Gastroesophageal sphincter (tissue), 4 donors: ENCODE results near the gene CHIT1. TPM values are rescaled to one million over a fixed set of nuclear protein-coding genes. Genes with fewer than 3 reads are reported as not detected.
A peak's percentile ranks its signal among the peaks of the same experiment; 100 is the strongest.

Source experiments
- ATAC-seq: fragments of 150-250 bp; one replicate; pipeline ENCODE4 v1.9.1; 2016; ENCODE audit warnings: mild to moderate bottlenecking, moderate library complexity
- H3K27ac ChIP-seq, 4 donors: fragments of 200-600 bp; sonication (generic) in 3 of 4; 1 replicate in 3 of 4; 2 replicates in 1 of 4; pipeline ENCODE4 v1.5.1; 2016 to 2019
- H3K27me3 ChIP-seq: fragments of 200-600 bp; sonication (generic); one replicate; pipeline ENCODE4 v1.5.1; 2019
- H3K36me3 ChIP-seq, 2 donors: fragments of 200-600 bp; sonication (generic); one replicate each; pipeline ENCODE4 v1.5.1; 2019; ENCODE audit warnings: control low read depth in 1 of 2
- H3K4me1 ChIP-seq, 3 donors: fragments of 200-600 bp; sonication (generic); 1 replicate in 2 of 3; 2 replicates in 1 of 3; pipeline ENCODE4 v1.5.1; 2016 to 2019; ENCODE audit warnings: control low read depth in 2 of 3
- H3K4me3 ChIP-seq, 2 donors: fragments of 200-600 bp; sonication (generic); one replicate each; pipeline ENCODE4 v1.5.1; 2019; ENCODE audit warnings: mild to moderate bottlenecking in 1 of 2, moderate library complexity in 1 of 2
- H3K9me3 ChIP-seq, 3 donors: fragments of 200-600 bp; sonication (generic); one replicate each; pipeline ENCODE4 v1.5.1; 2017 to 2019; ENCODE audit warnings: control low read depth in 2 of 3
- EP300 ChIP-seq: sonication (generic); formaldehyde crosslinking; IDR thresholded peaks from one replicate; pipeline ENCODE4 v1.6.1; 2017; ENCODE audit warnings: antibody characterized with exemption, mild to moderate bottlenecking
- POLR2A ChIP-seq, 2 donors: fragments of 450-650 bp; IDR thresholded peaks; one replicate each; pipeline ENCODE4 v1.6.1; 2017; ENCODE audit warnings: antibody characterized with exemption in 2 of 2, mild to moderate bottlenecking in 2 of 2, moderate library complexity in 1 of 2
- POLR2AphosphoS5 ChIP-seq: sonication (generic); formaldehyde crosslinking; IDR thresholded peaks from one replicate; pipeline ENCODE4 v1.6.1; 2017; ENCODE audit warnings: antibody characterized with exemption
- WGBS, 2 donors: methylation state at CpG; one replicate each; pipeline ENCODE4 v1.1.5; 2018; ENCODE audit warnings: low coverage in 1 of 2; 5-methylcytosine and 5-hydroxymethylcytosine counted together
- total RNA-seq, 4 donors: library from RNA; depleted of rRNA; stranded (reverse); fragments of >200 nt; gene quantifications; one replicate each; pipeline ENCODE4 v1.1.0, GENCODE V29; 2016
- TF ChIP-seq, protein P1 (sequence below), 4 experiments: fragments of 200-600 bp in 2 of 4; fragments of 450-650 bp in 2 of 4; sonication (generic) in 1 of 4; IDR thresholded peaks; one replicate each; pipeline ENCODE4 v1.5.1; 2017 to 2019; ENCODE audit warnings: antibody characterized with exemption in 4 of 4, mild to moderate bottlenecking in 2 of 4, moderate library complexity in 2 of 4

CHIT1 gene
- total RNA-seq, 4 donors from 2014 or later, result 0.13 to 0.16 TPM; not detected in 2

DNA sequence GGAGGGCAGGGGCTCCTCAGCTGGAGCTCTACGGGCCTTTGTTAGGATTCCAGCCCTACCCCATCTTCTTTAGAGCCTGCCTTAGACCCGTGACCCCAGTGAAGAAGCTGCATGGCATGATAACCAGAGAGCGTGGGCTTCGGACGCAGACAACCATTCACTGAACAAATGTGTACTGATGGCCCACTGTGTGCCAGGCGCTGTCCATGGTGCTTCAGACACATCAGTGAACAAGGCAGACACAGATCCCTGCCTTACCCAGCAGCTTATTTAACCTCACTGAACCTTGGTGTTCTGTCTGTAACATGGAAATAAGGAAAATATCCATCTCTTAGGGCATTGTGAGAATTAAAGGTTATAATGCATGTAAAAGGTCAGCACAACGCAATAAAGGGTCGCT is 9.5 kb downstream of the CHIT1 start:
- 76 to 94% methylated on average over 2 to 5 of the region's 8 CpGs for WGBS, 2 donors
- no peak for TF ChIP-seq POLR2A (IDR thresholded peaks at IDR 0.05)
- Histone ChIP-seq H3K4me3 (no peak overlapping the region), H3K27me3 (peaks cover 34% of the 10 kb centered on the region), H3K9me3 (no peaks in the 10 kb centered on the region), H3K36me3 (no peaks in the 10 kb centered on the region), H3K4me1 (peaks cover 0 to 6% (median 0%) of the 10 kb centered on the region in 3 donors), H3K27ac (no peak overlapping the region)
- ATAC-seq, result no peak

DNA sequence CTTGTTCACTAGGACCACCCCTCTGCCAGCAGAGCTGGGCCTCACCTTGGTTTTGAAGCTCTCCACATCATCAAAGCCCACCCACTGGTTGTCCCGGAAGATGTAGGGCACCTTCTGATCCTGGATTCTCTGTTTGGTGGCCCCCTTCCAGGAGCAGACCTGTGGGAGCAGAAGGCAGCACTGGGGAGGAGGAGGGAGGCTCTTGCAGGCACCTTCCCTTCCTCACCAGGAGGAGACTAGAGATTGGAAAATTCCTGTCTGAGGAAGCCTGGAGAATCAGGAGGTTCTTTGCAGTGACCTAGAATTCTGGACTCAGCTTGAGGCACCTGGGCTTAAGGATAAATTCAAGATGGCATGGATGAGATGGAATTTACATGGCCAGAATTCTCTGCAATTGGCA is 10.3 kb downstream of the CHIT1 start:
- WGBS, 2 donors, result 80% methylated on average over 1 of the region's 1 CpG; no CpG with 5 or more reads in 1 of the 2 donors
- peaks cover 30% of the 10 kb centered on the region for H3K27me3 ChIP-seq
- H3K4me3 ChIP-seq, result no peak overlapping the region
- TF ChIP-seq EP300, result no peak
- TF ChIP-seq POLR2A (IDR thresholded peaks at IDR 0.05), result no peak
- TF ChIP-seq, protein P1, sequence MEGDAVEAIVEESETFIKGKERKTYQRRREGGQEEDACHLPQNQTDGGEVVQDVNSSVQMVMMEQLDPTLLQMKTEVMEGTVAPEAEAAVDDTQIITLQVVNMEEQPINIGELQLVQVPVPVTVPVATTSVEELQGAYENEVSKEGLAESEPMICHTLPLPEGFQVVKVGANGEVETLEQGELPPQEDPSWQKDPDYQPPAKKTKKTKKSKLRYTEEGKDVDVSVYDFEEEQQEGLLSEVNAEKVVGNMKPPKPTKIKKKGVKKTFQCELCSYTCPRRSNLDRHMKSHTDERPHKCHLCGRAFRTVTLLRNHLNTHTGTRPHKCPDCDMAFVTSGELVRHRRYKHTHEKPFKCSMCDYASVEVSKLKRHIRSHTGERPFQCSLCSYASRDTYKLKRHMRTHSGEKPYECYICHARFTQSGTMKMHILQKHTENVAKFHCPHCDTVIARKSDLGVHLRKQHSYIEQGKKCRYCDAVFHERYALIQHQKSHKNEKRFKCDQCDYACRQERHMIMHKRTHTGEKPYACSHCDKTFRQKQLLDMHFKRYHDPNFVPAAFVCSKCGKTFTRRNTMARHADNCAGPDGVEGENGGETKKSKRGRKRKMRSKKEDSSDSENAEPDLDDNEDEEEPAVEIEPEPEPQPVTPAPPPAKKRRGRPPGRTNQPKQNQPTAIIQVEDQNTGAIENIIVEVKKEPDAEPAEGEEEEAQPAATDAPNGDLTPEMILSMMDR (IDR thresholded peaks at IDR 0.05), result no peak
- no peak for TF ChIP-seq POLR2AphosphoS5
- H3K36me3 ChIP-seq, result no peaks in the 10 kb centered on the region
- no peak overlapping the region for H3K27ac ChIP-seq
- H3K9me3 ChIP-seq, result no peaks in the 10 kb centered on the region
- H3K4me1 ChIP-seq, result peaks cover 0 to 6% (median 0%) of the 10 kb centered on the region in 3 donors
- ATAC-seq, result no peak

DNA sequence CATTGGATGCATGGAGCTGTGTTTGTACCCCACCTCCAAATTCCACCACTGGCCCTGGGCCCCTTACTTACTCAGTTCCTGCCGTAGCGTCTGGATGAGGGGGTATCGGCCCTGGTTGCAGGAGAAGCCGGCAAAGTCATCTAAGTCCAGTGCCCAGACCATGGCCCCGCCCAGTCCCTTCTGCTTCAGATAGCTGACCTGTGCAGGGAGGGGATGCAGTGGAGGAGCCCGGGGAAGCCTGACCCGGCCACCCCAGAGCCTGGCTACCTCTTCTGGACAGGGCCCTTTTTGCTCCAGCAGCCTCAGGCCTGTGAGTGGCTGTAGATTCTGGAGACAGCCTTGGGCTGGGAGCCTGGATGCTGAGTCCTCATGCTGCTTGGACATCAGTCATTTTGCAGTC is 11.8 kb downstream of the CHIT1 start:
- Histone ChIP-seq H3K4me1 (peaks cover 0 to 6% (median 0%) of the 10 kb centered on the region in 3 donors), H3K27ac (no peak overlapping the region), H3K27me3 (peaks cover 22% of the 10 kb centered on the region), H3K4me3 (no peak overlapping the region), H3K9me3 (no peaks in the 10 kb centered on the region), H3K36me3 (no peaks in the 10 kb centered on the region)
- no peak for TF ChIP-seq EP300
- no peak for TF ChIP-seq POLR2AphosphoS5
- no peak for TF ChIP-seq POLR2A (IDR thresholded peaks at IDR 0.05)
- TF ChIP-seq, protein P1 (IDR thresholded peaks at IDR 0.05), result no peak
- ATAC-seq, result no peak
- WGBS, 2 donors, result no CpG with 5 or more reads among the region's 7 CpGs

GRCh38 chr1:203217139-203217655 is 12.3 kb downstream of the CHIT1 start:
- no peak for ATAC-seq
- WGBS, 2 donors, result 20 to 70% methylated on average over 1 to 4 of the region's 6 CpGs
- Histone ChIP-seq H3K9me3 (no peaks in the 10 kb centered on the region), H3K27me3 (peaks cover 22% of the 10 kb centered on the region), H3K27ac (no peak overlapping the region), H3K4me1 (peaks cover 0 to 6% (median 0%) of the 10 kb centered on the region in 3 donors), H3K4me3 (no peak overlapping the region), H3K36me3 (no peaks in the 10 kb centered on the region)
- TF ChIP-seq POLR2A (IDR thresholded peaks at IDR 0.05) (no peak), EP300 (no peak)

- Histone ChIP-seq H3K27me3 (peaks cover 22% of the 10 kb centered on the region), H3K4me1 (peaks cover 0 to 6% (median 0%) of the 10 kb centered on the region in 3 donors), H3K9me3 (no peaks in the 10 kb centered on the region), H3K36me3 (no peaks in the 10 kb centered on the region), H3K4me3 (no peak overlapping the region), H3K27ac (no peak overlapping the region)
- TF ChIP-seq EP300 (no peak), POLR2AphosphoS5 (no peak), POLR2A (IDR thresholded peaks at IDR 0.05) (no peak)
- TF ChIP-seq, protein P1 (IDR thresholded peaks at IDR 0.05), result peak in 3 of 4 experiments; percentile 78 to 83 (median 81)
- WGBS, 2 donors, result 7 to 42% methylated on average over 4 to 10 of the region's 19 CpGs
- ATAC-seq, result peak; percentile 70
These were observed 13.0 kb downstream of the CHIT1 start for GRCh38 chr1:203216274-203217138.

- H3K36me3 ChIP-seq, result no peaks in the 10 kb centered on the region
- TF ChIP-seq, protein P1 (IDR thresholded peaks at IDR 0.05), result no peak
- TF ChIP-seq POLR2AphosphoS5, result no peak
- no peak for TF ChIP-seq EP300
- TF ChIP-seq POLR2A (IDR thresholded peaks at IDR 0.05), result no peak
- 59 to 80% methylated on average over 1 to 3 of the region's 9 CpGs for WGBS, 2 donors
- H3K9me3 ChIP-seq, result no peaks in the 10 kb centered on the region
- H3K27me3 ChIP-seq, result peaks cover 22% of the 10 kb centered on the region
- H3K27ac ChIP-seq, result no peak overlapping the region
- no peak for ATAC-seq
- no peak overlapping the region for H3K4me3 ChIP-seq
- peaks cover 0 to 6% (median 0%) of the 10 kb centered on the region in 3 donors for H3K4me1 ChIP-seq
These were observed 13.9 kb downstream of the CHIT1 start for GRCh38 chr1:203215573-203215972.
